NCI-H146 treated with DMSO at 0.1 percent for 48 hours (cell line): ENCODE data around the gene MASP1.
"Not testable (repeated sequence)": the region's sequence is repeated elsewhere in the genome, so short reads cannot be mapped to it uniquely, and the experiment has no call there.

ENCODE experiments used
- DNase-seq: peaks from one replicate; lab custom pipeline; 2025; ENCODE audit not compliant: unreplicated experiment; lab: John Stamatoyannopoulos, UW

The MASP1 gene

DNA sequence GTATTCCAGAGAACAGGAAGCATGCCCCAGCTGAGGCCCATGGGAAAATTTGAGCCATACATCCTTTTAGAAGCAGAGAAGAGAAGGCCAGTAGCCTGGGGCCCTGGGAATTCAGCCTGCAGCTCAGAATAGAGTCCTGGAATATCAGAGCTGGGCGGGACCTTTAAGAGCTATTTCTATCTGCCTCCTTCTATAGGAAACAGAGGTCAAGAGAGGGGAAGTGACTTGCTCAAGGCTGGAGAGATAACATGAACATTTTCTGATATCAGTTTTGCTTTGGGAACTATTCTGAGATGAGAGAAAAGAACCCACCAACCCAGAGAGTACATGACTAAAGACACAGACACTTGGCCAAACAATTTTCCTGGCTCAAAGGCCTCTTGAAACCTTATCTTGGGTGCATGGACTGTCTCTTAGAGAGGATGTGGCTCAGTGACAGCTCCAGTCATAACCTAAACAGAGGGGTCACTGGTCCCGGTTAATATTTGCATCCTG is 26.0 kb downstream of the MASP1 start:
- DNase-seq, result no peak

DNA sequence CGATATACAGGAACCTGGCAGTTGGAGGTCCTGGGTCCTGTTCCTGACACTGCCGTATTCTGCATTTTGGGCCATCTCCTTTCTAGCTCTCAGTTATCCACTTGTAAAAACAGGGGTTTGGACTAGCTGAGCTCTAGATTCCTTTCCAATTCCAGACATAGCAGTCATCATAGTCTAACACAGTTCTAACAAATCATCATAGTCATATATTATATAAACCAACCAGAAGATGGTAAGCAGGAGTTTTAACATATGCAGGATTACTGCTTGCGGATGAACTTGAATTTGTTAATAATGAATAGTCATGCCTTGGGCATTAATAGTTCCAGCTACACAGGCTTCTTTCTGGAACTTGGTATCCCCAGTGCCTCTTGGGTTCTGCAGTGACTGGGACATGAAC is 26.6 kb downstream of the MASP1 start:
- DNase-seq, result no peak

DNA sequence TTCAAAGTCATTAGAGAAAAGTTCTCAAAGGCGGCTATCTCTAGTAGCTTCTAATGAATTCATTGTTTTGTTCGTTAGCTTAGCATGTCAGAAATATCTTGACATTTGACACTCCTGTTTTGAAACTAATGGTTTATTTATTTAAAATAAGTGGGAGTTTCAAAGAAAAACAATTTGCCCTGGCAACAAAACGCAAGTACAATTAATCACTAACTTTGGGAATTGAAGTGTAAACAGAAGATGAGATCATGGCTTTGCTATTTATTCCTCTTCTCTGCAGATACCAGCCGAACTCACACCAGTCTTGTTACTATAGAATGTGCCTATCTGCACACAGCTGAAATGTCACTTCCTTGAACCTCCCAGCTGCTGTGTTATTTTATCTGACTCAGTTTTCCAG is 27.5 kb downstream of the MASP1 start:
- no peak for DNase-seq

GRCh38 chr3:187263270-187263669 is 28.3 kb downstream of the MASP1 start:
- no peak for DNase-seq

- no peak for DNase-seq
Measured at GRCh38 chr3:187262360-187262759, 29.2 kb downstream of the MASP1 start.

GRCh38 chr3:187261541-187261969 is 30.0 kb downstream of the MASP1 start:
- no peak for DNase-seq

DNA sequence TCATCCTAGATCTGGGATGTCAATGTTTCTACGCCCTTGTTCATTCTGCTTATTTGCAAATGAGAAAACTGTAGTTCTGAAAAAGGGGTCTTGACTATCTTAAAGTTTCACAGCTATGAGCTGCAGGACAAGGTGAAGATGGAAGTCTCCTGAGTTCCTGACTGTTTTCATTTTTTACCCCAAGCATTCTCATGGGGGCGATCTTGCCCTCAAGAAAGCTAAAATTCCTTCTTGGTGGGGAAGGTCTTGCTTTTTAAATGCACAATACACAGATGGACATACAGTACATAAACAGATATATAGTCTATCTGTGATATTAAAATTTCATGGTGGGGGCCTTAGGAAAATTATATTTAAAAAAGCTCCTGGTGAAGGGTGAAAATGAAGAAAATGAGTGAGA is 32.4 kb downstream of the MASP1 start:
- no peak for DNase-seq

DNA sequence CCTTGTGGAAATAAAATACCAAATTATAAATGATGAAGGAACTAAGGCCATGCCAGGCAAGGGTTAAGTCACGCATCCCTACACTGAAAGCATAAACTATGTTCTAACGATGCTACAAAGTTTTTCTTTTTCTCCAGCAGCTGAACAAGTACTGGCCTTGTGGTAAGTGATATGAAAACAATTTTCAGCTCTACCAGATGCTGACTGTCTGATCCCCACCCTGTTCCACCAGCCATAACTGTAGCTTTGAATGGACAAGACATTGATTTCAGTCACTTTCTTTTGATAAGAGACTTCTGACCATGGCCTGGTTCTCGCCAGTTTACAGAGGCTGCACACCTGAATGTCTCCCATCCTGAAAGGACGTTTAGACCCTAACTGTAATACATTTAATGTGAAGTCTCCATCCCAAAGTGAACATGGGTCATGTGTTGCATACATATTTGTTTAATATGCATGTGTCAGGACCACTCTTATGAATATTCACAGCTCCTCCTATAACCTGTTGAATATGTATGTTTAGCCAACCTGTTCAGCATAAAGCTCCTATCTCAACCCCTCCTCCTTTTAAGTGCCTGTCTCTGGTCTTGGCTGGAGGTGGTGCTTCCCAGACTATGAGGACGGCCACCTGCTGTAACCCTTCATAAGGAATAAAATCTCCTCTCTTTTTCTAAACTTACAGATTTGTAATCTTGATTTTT is 33.4 kb downstream of the MASP1 start:
- DNase-seq, result no peak

- no peak for DNase-seq
Measured at GRCh38 chr3:187257471-187257870, 34.1 kb downstream of the MASP1 start.

DNA sequence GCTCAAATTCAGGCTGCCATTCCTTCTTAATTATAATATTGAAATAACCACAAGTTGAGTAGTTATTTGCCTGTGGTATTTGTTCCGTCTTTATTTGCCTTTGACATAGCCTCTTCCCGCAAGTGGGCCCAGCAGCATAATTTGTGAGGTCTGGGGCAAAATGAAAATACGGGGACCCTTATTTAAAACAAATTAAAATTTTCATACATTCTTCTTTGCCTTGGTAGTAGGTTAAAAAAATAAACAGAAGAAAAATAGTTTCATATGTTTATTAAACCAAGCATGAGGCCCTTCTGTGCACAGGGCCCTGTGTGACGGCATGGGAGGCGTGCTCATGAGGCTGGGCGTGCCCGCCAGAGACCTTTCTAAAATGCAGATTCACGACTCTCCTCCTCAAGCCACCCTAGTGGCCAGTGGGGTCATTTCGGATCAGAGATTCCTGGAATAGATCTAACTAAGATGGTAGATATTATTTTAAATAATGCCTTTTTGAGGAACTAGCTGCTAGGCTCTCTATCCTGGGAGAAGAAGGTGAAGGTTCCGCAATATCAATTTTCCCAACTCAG is 35.4 kb downstream of the MASP1 start:
- no peak for DNase-seq

DNA sequence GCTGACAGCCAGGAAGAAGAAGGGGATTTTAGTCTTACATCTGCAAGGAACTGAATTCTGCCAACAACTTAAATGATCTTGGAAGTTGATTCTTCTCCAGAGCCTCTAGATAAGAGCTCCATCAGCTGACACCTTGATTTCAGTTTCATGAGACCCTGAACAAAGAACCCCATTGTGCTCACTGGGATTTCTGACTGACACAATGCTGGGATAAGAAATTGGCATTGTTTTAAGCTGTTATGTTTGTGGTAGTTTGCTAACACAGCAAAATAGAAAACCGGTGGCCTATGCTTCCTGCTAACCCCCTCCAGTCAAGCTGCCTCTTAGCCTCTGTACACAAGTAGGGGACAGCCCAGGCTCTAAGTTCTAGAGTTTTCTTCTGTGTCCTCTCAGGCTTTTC is 36.2 kb downstream of the MASP1 start:
- DNase-seq, result no peak

DNA sequence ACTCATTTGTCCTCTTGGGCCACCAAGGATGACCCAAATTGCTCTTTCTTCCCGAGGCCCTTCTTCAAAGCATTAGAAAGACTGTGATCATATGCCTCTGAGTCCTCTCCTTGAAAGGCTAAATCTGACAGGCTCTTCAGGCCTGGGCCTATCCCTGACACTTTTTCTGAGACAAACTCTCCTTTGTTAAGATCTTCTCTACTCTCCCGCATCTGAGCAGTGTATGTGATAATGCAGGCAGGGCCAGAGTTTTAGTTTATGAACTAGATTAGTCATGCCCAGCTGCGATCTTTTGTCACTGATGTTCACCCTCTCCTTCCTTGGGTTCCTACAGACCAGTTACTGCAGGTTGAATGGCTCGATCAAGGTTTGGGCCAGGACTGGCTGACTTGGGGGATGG is 39.2 kb downstream of the MASP1 start:
- DNase-seq, result no peak

DNA sequence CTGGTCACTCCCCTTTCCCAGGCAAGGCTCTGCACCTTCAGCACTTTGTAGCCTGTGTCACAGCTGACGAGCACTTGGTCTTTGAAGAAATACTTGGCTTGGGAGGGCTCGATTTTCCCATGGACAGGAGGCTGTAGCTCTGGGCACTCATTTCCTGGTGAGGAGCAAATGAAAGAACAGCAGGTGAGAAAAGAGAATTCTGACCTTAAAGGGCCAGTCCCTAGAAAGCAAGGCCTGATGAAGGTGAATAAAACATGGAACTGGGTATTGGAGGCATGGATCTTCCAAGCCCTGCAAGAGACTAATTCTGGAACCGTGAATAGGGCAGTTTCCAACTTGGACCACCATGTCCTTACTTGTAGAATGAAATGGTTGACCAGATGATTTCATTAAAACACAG is 39.9 kb downstream of the MASP1 start:
- DNase-seq, result no peak

- DNase-seq, result no peak
Measured at GRCh38 chr3:187247398-187247797, 44.1 kb downstream of the MASP1 start.

- no peak for DNase-seq
Measured at GRCh38 chr3:187243933-187244524, 47.5 kb downstream of the MASP1 start.

GRCh38 chr3:187242900-187243299 is 48.6 kb downstream of the MASP1 start:
- no peak for DNase-seq

DNA sequence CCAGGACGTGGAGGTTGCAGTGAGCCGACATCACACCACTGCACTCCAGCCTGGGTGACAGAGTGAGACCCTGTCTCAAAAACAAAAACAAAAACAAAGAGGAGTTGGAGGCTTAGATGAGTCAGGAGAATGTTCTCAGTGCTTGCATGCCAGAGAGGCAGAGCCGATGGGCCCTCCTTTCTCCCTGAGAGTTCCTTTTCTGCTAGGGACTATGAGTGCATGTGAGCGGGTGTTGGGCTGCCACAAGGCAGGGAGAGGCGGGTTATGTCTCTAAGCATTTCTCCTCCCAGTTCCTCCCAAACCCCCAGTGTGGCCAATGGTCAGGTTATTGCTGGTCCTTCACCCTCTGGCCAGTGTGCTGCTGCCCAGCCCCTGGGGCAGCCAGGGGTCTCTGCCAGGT is 49.1 kb downstream of the MASP1 start:
- no peak for DNase-seq

DNA sequence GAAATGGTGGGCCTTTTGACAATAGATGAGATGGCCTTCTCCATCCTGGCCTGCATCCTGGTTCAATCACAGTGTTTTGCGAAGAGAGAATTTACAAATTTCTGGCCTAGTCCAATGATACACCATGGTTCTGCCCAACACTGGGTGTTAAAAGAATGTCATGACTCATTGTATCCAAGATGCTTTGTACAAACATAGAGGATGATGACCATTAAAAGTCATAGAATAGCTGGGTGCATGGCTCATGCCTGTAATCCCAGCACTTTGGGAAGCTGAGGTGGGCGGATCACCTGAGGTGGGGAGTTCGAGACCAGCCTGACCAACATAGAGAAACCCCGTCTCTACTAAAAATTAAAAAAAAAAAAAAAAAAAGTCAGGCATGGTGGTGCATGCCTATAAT is 52.7 kb downstream of the MASP1 start:
- DNase-seq, result not testable (repeated sequence)

DNA sequence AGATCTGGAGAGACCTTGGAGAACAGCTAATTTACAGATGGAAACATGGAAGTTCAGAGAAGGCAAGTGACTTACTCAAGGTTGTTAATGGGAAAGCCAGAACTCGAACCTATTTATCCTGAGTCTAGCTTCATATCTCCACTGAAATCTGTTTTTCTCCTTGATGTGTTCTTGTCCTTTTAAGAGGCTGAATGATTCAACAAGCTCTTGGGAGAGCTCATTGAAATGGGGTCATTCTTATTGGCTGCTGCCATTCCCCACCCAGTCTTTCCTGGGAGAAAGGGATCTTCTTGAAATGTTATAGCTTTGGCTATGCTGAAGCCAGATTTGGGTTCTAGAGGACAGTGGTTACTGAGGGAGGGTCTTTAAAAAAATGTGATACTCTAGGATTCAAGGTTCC is 53.3 kb downstream of the MASP1 start:
- DNase-seq, result no peak

- DNase-seq, result no peak
Measured at GRCh38 chr3:187237741-187238140, 53.8 kb downstream of the MASP1 start.

DNA sequence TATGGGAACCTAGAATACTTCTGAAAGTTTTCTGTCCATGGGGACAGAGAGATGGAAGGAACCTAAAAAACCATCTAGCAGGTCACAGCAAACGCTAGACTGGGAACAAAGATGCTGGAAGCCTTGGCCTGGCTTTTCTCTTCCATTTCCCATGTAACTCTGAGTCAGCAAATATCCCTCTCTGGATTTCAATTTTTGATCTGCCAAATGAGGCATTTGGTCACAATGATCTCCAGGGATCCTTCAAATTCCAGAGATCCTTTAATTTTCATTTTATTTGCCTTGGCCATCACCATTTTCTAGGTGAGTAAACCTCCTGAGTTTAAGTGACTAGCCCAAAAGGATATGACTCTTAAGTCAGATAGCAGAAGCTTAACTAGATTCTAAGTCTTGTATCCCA is 54.6 kb downstream of the MASP1 start:
- no peak for DNase-seq

DNA sequence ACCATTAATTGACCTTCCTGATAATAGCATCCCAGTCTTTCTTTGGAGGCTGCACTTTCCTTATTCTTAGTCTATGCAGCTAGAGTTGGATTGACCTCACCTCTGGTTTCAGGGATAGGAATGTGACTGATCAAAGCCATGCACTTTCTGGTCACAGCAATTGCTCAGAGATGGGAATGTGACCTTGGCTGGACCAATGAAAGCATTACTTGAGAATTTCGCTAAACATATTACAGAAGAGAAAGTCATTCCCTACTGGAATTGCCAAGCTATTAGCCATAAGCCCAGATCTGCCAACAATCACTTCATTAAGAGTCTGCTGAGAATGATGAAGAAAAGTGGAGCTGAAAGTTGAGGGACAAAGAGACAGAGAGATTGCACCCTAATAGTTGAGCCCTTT is 61.5 kb downstream of the MASP1 start:
- no peak for DNase-seq

DNA sequence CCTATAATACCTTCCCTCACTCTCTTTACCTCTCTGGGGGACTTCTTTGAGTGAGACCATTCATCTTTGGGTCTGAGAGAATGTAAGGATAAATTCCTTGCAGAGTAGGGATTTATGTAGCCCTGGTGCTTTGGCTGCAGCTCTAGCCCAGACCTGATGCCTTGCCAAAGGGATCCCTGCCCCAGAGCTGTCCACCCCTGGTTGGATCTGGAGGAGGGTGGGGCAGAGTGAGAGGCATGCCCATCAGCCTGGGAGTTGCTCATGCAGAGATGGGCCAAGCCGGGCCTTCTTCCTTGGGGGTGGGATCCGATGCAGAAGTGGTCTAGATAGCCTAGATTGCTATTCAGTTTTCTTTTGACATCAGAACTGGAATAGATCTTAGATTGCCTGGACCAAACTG is 62.8 kb downstream of the MASP1 start:
- DNase-seq, result no peak
